Suprapubic skin (tissue), 3 donors: ENCODE measurements around the gene SLIT1.

Experiments
- CTCF ChIP-seq, 2 donors: fragments of 200-600 bp in 1 of 2; fragments of 450-650 bp in 1 of 2; sonication (generic) in 1 of 2; IDR thresholded peaks; one replicate each; pipeline ENCODE4 v1.5.1; 2016 to 2019; ENCODE audit warnings: antibody characterized with exemption in 2 of 2, mild to moderate bottlenecking in 1 of 2, moderate library complexity in 1 of 2
- EP300 ChIP-seq: sonication (generic); formaldehyde crosslinking; IDR thresholded peaks from one replicate; pipeline ENCODE4 v1.6.1; 2017; ENCODE audit warnings: antibody characterized with exemption
- POLR2A ChIP-seq, 2 donors: fragments of 450-650 bp; IDR thresholded peaks; one replicate each; pipeline ENCODE4 v1.6.1; 2017; ENCODE audit warnings: antibody characterized with exemption in 2 of 2, mild to moderate bottlenecking in 2 of 2, moderate library complexity in 2 of 2

GRCh38 chr10:97006364-97006763, 179.4 kb downstream of the SLIT1 start:
- no peak for TF ChIP-seq CTCF (IDR thresholded peaks at IDR 0.05)
- TF ChIP-seq POLR2A (IDR thresholded peaks at IDR 0.05): no peak
- no peak for TF ChIP-seq EP300
